Measurements from ENCODE around the gene MYOM1. TPM values are rescaled to one million over a fixed set of nuclear protein-coding genes. Genes with fewer than 3 reads are reported as not detected.
"Not testable (repeated sequence)": the region's sequence is repeated elsewhere in the genome, so short reads cannot be mapped to it uniquely, and the experiment has no call there.

The MYOM1 gene
- total RNA-seq, 2 experiments from 2014 or later = 2.7 to 3.3 TPM

DNA sequence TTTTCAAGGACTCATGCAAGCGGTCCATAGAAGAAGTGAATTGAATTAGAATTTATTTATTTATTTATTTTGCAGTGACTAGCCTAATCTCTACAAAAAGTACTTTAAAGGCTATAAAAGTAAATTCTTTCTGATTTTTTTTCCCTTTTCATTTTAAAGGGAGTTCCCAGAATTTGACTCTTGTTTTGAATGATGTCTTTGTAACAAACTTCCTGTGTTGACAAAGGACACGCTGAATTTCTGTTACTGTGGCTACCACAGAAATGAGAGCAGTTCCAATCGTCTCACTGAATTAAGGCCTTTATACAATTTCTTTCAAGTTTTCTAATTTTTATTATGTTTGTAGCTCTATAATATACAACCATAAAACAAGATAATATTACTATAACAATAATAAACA is 160.5 kb downstream of the MYOM1 start:
- POLR2A ChIA-PET = interaction anchor here (1.1 to 4.9 kb wide), 4 partner anchors 46 to 407 kb away, joined by 3 to 50 read pairs (median 22); partner anchors contain the start of genes LPIN2 and MYL12A
- peak overlapping the region; percentile 82 for H3K27ac Mint-ChIP-seq
- no peaks in the 10 kb centered on the region for H3K27me3 Mint-ChIP-seq
- H3K4me3 Mint-ChIP-seq = no peak overlapping the region
- DNase-seq = no peak
- H3K36me3 Mint-ChIP-seq = peaks cover 2% of the 10 kb centered on the region
- peaks cover 2% of the 10 kb centered on the region for H3K9me3 Mint-ChIP-seq
- no peak for ATAC-seq (ENCODE audit: low read depth)
- peaks cover 45% of the 10 kb centered on the region for H3K4me1 Mint-ChIP-seq

DNA sequence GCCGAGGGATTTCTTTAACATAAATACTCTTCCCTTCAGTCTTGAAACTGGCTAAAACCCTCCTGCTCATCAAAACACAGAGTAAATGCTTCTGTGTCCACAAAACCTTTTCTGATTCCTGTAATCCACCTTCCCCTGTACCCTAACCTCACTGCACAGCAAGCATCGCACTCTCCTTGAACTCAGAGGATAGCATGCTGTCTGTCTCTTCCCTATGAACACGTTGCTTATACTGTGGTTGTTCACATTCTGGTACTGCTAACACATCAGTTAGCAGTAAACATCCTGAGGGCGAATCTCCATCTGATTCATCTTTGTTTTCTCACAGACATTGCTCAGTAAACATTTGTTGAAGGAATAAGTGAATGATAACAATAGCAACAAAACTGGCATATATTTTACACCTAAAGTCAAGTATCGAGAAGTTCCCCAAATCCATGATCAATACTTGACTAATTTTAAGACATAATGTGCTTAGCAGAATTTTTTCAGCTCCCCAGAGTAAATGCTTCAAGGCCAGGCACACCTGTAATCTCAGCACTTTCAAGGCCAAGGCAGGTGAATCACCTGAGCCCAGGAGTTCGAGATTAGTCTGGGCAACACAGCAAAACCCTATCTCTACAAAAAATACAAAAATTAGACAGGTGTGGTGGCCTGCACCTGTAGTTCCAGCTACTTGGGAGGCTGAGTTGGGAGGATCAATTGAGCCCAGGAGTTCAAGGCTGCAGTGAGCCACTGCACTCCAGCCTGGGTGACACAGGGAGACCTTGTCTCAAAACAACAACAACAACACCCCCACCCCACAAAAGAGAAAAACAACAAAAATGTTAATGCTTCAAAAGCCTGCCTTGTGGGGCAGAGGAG is 161.2 kb downstream of the MYOM1 start:
- Mint-ChIP-seq H3K27me3 (no peaks in the 10 kb centered on the region), H3K27ac (peak overlapping the region; percentile 82), H3K9me3 (peaks cover 4% of the 10 kb centered on the region), H3K4me1 (peaks cover 45% of the 10 kb centered on the region), H3K36me3 (peaks cover 5% of the 10 kb centered on the region), H3K4me3 (peak overlapping the region; percentile 14)
- ATAC-seq (ENCODE audit: low read depth) (no peak), DNase-seq (no peak)
- POLR2A ChIA-PET = interaction anchor here (1.4 to 4.9 kb wide), 2 partner anchors 46 to 188 kb away, joined by 4 to 50 read pairs; partner anchors contain the start of genes LPIN2 and MYL12A

DNA sequence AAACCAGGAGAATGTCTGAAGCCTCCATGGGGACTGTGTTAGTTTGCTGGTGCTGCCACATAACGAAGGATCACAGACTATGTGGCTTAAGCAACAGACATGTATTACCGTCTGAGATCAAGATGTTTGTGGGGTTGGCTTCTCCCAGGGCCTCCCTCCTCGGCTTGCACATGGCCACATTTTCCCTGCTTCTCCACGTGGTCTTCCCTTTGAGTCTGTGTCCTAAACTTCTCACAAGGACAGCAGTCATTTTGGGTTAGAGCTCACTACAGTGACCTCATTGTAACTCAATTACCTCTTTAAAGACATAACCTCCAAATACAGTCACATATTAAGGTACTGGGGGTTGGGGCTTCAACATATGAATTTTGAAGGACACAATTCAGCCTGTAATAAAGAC is 162.2 kb downstream of the MYOM1 start:
- Mint-ChIP-seq H3K4me3 (no peak overlapping the region), H3K36me3 (peaks cover 11% of the 10 kb centered on the region), H3K27ac (peak overlapping the region; percentile 31), H3K9me3 (peaks cover 11% of the 10 kb centered on the region), H3K27me3 (no peaks in the 10 kb centered on the region), H3K4me1 (peaks cover 43% of the 10 kb centered on the region)
- no peak for ATAC-seq (ENCODE audit: low read depth)
- no peak for DNase-seq
- POLR2A ChIA-PET = no interaction called here

DNA sequence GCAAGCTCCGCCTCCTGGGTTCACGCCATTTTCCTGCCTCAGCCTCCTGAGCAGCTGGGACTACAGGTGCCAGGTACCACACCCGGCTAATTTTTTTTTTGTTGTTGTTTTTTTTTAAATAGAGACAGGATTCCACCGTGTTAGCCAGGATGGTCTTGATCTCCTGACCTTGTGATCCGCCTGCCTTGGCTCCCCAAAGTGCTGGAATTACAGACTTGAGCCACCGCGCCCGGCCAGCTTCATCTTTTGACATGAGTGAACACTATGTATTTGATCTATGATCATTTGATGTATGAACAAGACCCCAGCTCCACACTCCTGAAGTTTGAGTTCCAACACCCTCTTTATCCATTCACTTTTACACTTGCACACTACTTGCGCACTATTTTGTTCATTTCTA is 163.5 kb downstream of the MYOM1 start:
- no peak for ATAC-seq (ENCODE audit: low read depth)

DNA sequence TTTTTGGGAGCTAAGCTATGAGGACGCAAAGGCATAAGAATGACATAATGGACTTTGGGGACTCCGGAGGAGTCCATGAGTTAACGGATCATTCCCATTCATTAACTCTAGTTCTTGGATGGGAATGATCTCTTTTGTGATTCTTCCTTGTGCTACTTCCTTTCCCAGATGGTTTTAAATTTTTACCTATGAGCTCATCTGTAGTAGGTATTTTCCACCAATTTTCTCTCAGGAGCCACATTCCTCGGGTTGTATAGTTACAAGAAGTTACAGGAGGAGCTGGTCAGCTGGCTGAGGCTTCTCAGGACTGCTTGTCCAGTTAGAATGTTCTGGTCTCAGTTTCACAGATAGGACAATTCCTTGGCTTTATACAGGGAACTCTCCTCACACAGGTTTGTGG is 164.0 kb downstream of the MYOM1 start:
- no peak overlapping the region for H3K4me3 Mint-ChIP-seq
- no peak for DNase-seq
- no peak for ATAC-seq (ENCODE audit: low read depth)
- H3K4me1 Mint-ChIP-seq = peaks cover 32% of the 10 kb centered on the region
- H3K36me3 Mint-ChIP-seq = peaks cover 14% of the 10 kb centered on the region
- H3K9me3 Mint-ChIP-seq = peaks cover 16% of the 10 kb centered on the region
- POLR2A ChIA-PET = no interaction called here
- H3K27me3 Mint-ChIP-seq = no peaks in the 10 kb centered on the region
- H3K27ac Mint-ChIP-seq = no peak overlapping the region

More for the DNA sequence above, 163.5 kb downstream of the MYOM1 start:
- H3K27ac Mint-ChIP-seq = no peak overlapping the region
- H3K9me3 Mint-ChIP-seq = peaks cover 16% of the 10 kb centered on the region
- POLR2A ChIA-PET = no interaction called here
- H3K36me3 Mint-ChIP-seq = peaks cover 14% of the 10 kb centered on the region
- H3K27me3 Mint-ChIP-seq = no peaks in the 10 kb centered on the region
- DNase-seq = no peak
- no peak overlapping the region for H3K4me3 Mint-ChIP-seq
- peaks cover 37% of the 10 kb centered on the region for H3K4me1 Mint-ChIP-seq

DNA sequence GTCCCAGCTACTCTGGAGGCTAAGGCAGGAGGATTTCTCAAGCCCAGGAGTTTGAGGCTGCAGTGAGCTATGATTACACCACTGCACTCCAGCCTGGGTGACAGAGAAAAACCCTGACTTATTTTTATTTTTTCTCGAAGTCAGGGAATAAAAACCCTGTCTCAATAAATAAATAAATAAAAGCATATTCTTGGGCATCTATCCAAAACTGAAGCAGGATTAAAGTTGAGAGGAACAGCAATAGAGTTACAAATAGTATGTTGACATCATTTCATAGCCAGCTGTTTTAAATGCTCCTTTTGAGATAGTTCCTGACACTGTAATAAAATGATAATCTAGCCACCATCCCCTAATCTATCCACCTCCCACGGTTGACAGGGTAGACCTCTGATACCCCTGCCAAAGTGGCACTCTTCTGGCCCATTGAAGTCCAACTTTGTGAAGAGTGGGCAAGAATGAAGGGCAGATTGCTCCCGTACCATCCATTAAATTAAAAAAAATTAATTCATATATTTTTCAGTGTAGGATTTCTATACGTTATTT is 164.5 kb downstream of the MYOM1 start:
- ATAC-seq (ENCODE audit: low read depth) = no peak
- Mint-ChIP-seq H3K4me1 (peaks cover 26% of the 10 kb centered on the region), H3K9me3 (peaks cover 16% of the 10 kb centered on the region), H3K36me3 (peaks cover 14% of the 10 kb centered on the region), H3K27me3 (no peaks in the 10 kb centered on the region), H3K27ac (no peak overlapping the region), H3K4me3 (no peak overlapping the region)
- POLR2A ChIA-PET = no interaction called here
- no peak for DNase-seq

DNA sequence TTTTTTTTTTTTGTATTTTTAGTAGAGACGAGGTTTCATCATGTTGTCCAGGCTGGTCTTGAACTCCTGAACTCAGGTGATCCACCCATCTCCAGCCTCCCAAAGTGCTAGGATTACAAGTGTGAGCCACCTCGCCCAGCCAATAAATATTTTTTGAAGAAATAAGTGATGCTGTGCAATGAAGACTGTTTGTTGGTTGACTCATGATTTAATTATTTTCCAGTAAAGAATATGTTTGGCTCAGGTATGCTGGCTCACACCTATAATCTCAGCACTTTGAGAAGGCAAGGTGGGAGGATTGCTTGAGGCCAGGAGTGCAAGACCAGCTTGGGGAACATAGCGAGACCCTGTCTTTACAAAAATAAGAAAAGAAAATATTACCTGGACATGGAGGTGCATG is 165.0 kb downstream of the MYOM1 start:
- POLR2A ChIA-PET = no interaction called here
- H3K27me3 Mint-ChIP-seq = no peaks in the 10 kb centered on the region
- H3K36me3 Mint-ChIP-seq = peaks cover 14% of the 10 kb centered on the region
- peaks cover 16% of the 10 kb centered on the region for H3K9me3 Mint-ChIP-seq
- no peak overlapping the region for H3K4me3 Mint-ChIP-seq
- ATAC-seq (ENCODE audit: low read depth) = no peak
- DNase-seq = no peak
- H3K4me1 Mint-ChIP-seq = peaks cover 24% of the 10 kb centered on the region
- H3K27ac Mint-ChIP-seq = no peak overlapping the region

DNA sequence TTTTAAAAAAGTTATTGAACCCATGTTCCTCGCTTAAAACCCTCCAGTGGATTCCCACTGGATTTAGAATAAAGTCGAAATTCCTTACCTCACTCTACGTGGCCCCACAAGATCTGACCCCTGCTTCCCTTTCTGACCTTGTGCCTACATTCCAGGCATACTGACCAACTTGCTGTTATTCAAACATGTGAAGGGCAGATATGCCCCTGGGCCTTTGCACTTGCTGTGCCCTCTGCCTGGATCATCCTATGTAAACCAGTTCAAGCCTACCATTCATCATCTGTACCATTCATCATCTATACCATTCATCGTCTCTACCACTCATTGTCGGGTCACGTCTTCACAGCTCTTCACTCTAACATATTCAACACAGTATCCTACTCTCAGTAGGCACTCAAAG is 165.6 kb downstream of the MYOM1 start:
- H3K27me3 Mint-ChIP-seq = no peaks in the 10 kb centered on the region
- peak overlapping the region; percentile 10 for H3K27ac Mint-ChIP-seq
- DNase-seq = no peak
- POLR2A ChIA-PET = no interaction called here
- peaks cover 16% of the 10 kb centered on the region for H3K9me3 Mint-ChIP-seq
- H3K36me3 Mint-ChIP-seq = peaks cover 14% of the 10 kb centered on the region
- H3K4me3 Mint-ChIP-seq = no peak overlapping the region
- peaks cover 22% of the 10 kb centered on the region for H3K4me1 Mint-ChIP-seq
- no peak for ATAC-seq (ENCODE audit: low read depth)

DNA sequence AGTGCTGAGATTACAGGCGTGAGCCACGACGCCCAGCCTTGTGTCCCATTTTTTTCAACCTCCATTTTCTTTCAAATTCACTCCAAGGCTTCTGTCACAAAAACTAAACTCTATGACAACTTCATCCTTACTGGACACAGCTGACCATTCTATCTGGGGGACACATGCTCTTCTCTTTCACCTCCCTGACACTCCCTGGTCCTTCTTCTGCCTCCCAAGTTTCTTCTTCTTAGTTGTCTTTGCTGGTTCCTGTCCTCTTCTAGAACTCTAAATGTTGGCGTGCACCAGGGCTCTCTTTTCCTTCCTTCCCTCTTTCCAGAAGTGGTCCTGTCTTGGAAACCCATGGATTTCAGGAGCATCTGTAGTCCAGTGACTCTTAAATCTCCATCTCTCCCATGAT is 166.7 kb downstream of the MYOM1 start:
- peaks cover 2% of the 10 kb centered on the region for H3K27me3 Mint-ChIP-seq
- H3K9me3 Mint-ChIP-seq = peaks cover 16% of the 10 kb centered on the region
- H3K4me3 Mint-ChIP-seq = no peak overlapping the region
- H3K36me3 Mint-ChIP-seq = peaks cover 14% of the 10 kb centered on the region
- H3K4me1 Mint-ChIP-seq = peaks cover 15% of the 10 kb centered on the region
- DNase-seq (no peak), ATAC-seq (ENCODE audit: low read depth) (no peak)
- POLR2A ChIA-PET = no interaction called here
- peak overlapping the region; percentile 9 for H3K27ac Mint-ChIP-seq

DNA sequence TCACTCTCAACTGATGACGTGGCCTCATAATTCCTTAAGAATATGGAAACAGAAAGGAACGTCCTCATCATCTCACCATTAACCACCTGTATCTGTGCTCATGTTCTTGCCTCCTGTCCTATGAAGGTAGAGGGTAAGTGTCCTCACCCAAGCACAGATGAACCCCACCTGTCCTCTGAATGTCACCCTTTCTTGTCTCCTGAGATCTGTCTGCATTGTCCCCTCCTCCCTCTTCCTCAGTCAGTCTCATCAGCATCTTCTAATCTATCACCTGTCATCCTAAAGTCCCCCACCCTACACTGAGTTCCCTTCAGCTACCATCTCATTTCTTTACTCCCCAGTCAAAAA is 167.4 kb downstream of the MYOM1 start:
- H3K4me1 Mint-ChIP-seq = peaks cover 14% of the 10 kb centered on the region
- no peak for DNase-seq
- H3K9me3 Mint-ChIP-seq = peaks cover 16% of the 10 kb centered on the region
- H3K4me3 Mint-ChIP-seq = no peak overlapping the region
- peak; percentile 40 for ATAC-seq (ENCODE audit: low read depth)
- peaks cover 14% of the 10 kb centered on the region for H3K36me3 Mint-ChIP-seq
- peak overlapping the region; percentile 0 for H3K27ac Mint-ChIP-seq
- POLR2A ChIA-PET = no interaction called here
- H3K27me3 Mint-ChIP-seq = peaks cover 2% of the 10 kb centered on the region

DNA sequence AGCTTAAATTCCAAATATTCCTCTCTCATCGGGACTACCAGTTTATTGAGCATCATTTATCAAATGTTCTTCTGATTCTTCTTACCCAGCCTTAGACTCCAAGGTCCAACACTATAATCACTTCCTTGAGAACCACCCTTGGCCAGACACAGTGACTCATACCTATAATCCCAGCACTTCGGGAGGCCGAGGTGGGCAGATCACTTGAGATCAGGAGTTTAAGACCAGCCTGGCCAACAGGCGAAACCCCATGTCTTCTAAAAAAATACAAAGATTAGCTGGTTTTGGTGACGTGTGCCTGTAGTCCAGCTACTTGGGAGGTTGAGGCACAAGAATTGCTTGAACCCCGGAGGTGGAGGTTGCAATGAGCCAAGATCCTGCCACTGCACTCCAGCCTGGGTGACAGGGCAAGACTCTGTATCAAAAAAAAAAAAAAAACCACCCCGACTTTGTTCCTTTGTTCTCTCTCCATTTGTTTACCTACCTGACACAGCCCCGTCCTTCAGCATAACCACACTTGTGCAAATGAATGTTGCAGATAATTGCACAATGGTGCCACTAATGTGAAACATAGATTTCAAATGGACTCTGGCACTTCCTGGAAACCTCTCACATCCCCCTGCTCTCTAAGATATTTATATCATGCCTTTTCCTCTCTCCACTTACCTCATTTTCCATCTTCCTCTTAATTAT is 167.9 kb downstream of the MYOM1 start:
- ATAC-seq (ENCODE audit: low read depth) (peak; percentile 40), DNase-seq (no peak)
- H3K9me3 Mint-ChIP-seq = peaks cover 16% of the 10 kb centered on the region
- peak overlapping the region; percentile 0 for H3K27ac Mint-ChIP-seq
- POLR2A ChIA-PET = no interaction called here
- no peak overlapping the region for H3K4me3 Mint-ChIP-seq
- H3K4me1 Mint-ChIP-seq = peaks cover 14% of the 10 kb centered on the region
- peaks cover 2% of the 10 kb centered on the region for H3K27me3 Mint-ChIP-seq
- peaks cover 14% of the 10 kb centered on the region for H3K36me3 Mint-ChIP-seq

DNA sequence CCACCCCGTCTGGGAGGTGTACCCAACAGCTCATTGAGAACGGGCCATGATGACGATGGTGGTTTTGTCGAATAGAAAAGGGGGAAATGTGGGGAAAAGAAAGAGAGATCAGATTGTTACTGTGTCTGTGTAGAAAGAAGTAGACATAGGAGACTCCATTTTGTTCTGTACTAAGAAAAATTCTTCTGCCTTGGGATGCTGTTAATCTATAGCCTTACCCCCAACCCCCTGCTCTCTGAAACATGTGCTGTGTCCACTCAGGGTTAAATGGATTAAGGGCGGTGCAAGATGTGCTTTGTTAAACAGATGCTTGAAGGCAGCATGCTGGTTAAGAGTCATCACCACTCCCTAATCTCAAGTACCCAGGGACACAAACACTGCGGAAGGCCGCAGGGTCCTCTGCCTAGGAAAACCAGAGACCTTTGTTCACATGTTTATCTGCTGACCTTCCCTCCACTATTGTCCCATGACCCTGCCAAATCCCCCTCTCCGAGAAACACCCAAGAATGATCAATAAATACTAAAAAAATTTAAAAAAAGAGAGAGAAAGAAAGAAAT is 169.8 kb downstream of the MYOM1 start:
- H3K27ac Mint-ChIP-seq; H3K27me3 Mint-ChIP-seq; H3K4me3 Mint-ChIP-seq; ATAC-seq (ENCODE audit: low read depth); DNase-seq; POLR2A ChIA-PET: not testable (repeated sequence)
- Mint-ChIP-seq H3K9me3 (peaks cover 16% of the 10 kb centered on the region), H3K4me1 (peaks cover 17% of the 10 kb centered on the region), H3K36me3 (peaks cover 14% of the 10 kb centered on the region)

DNA sequence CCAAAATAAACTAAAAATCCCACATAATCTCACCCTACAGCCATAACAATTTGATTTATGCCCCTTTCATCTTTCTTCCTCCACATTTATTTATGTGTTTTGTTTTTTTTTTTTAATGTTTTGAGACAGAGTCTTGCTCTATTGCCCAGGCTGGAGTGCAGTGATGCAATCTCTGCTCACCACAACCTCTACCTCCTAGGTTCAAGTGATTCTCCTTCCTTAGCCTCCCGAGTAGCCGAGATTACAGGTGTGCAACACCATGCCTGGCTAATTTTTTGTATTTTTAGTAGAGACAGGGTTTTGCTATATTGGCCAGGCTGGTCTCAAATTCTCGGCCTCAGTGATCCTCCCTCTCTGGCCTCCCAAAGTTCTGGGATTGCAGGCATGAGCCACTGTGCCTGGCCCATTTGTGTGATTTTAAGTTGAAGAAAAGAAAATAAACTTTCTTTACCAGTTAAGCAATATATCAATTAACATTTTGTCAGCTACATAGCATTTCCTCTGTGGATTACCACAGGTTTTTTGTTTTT is 170.9 kb downstream of the MYOM1 start:
- POLR2A ChIA-PET = interaction anchor here (0.6 kb wide), 1 partner anchor 15 kb away, joined by 3 read pairs; no protein-coding TSS in a partner anchor

More for the DNA sequence above, 170.9 kb downstream of the MYOM1 start:
- Mint-ChIP-seq H3K36me3 (peaks cover 10% of the 10 kb centered on the region), H3K4me3 (no peak overlapping the region), H3K27ac (no peak overlapping the region), H3K9me3 (peaks cover 13% of the 10 kb centered on the region), H3K27me3 (peaks cover 2% of the 10 kb centered on the region), H3K4me1 (peaks cover 17% of the 10 kb centered on the region)
- ATAC-seq (ENCODE audit: low read depth) (no peak), DNase-seq (no peak)

Data from activated naive CD8-positive, alpha-beta T cell treated with anti-CD3 and anti-CD28 coated beads, Interleukin-2, amount 10 ng/mL, durations not matched to agents 7 days and 5 days (primary cell).